ENCODE data around the gene USP33.
"Not testable (repeated sequence)": the region's sequence is repeated elsewhere in the genome, so short reads cannot be mapped to it uniquely, and the experiment has no call there.

The USP33 gene

GRCh38 chr1:77759071-77760028 lies at the start of gene USP33:
Gene USP33 (minus strand): TSS chr1:77759852. CDS start chr1:77741697, 18,155 bp downstream.
- DNase-seq (ENCODE audit: low spot score): peak; percentile 89

GRCh38 chr1:77803371-77803770 lies 43.7 kb upstream of the USP33 start:
- DNase-seq (ENCODE audit: low spot score): no peak

GRCh38 chr1:77802026-77802425 lies 42.4 kb upstream of the USP33 start:
- DNase-seq (ENCODE audit: low spot score): no peak

- DNase-seq (ENCODE audit: low spot score): no peak
These were observed 38.3 kb upstream of the USP33 start for GRCh38 chr1:77797991-77798390.

- DNase-seq (ENCODE audit: low spot score): peak; percentile 87
These were observed 37.2 kb upstream of the USP33 start for GRCh38 chr1:77796695-77797405.

- DNase-seq (ENCODE audit: low spot score): no peak
These were observed 34.9 kb upstream of the USP33 start for GRCh38 chr1:77794550-77794949.

GRCh38 chr1:77786093-77786741 lies 26.6 kb upstream of the USP33 start:
- not testable (repeated sequence) for DNase-seq (ENCODE audit: low spot score)

GRCh38 chr1:77783141-77783540 lies 23.5 kb upstream of the USP33 start:
- no peak for DNase-seq (ENCODE audit: low spot score)

- DNase-seq (ENCODE audit: low spot score): no peak
These were observed 22.0 kb upstream of the USP33 start for GRCh38 chr1:77781683-77782082.

- DNase-seq (ENCODE audit: low spot score): peak; percentile 97
These were observed 20.1 kb upstream of the USP33 start, which contains the start of gene MIGA1 for GRCh38 chr1:77779529-77780281. Gene MIGA1 (plus strand): TSS chr1:77779649. CDS start chr1:77783253, 3,604 bp downstream.

GRCh38 chr1:77776007-77776700 lies 16.5 kb upstream of the USP33 start:
- no peak for DNase-seq (ENCODE audit: low spot score)

GRCh38 chr1:77768006-77768405 lies 8.4 kb upstream of the USP33 start:
- DNase-seq (ENCODE audit: low spot score): no peak

- no peak for DNase-seq (ENCODE audit: low spot score)
These were observed 2.4 kb upstream of the USP33 start for GRCh38 chr1:77762072-77762476.

GRCh38 chr1:77757603-77758002 lies 2.0 kb downstream of the USP33 start:
- no peak for DNase-seq (ENCODE audit: low spot score)

GRCh38 chr1:77757066-77757584 lies 2.5 kb downstream of the USP33 start:
- DNase-seq (ENCODE audit: low spot score): no peak

GRCh38 chr1:77756052-77756754 lies 3.4 kb downstream of the USP33 start:
- DNase-seq (ENCODE audit: low spot score): no peak

- not testable (repeated sequence) for DNase-seq (ENCODE audit: low spot score)
These were observed 10.2 kb downstream of the USP33 start for GRCh38 chr1:77749489-77749888.

GRCh38 chr1:77744576-77744975 lies 15.1 kb downstream of the USP33 start:
- DNase-seq (ENCODE audit: low spot score): no peak

GRCh38 chr1:77742011-77742555 lies 17.6 kb downstream of the USP33 start:
- no peak for DNase-seq (ENCODE audit: low spot score)

- DNase-seq (ENCODE audit: low spot score): no peak
These were observed 18.3 kb downstream of the USP33 start for GRCh38 chr1:77741316-77741715.
